CD14-positive monocyte (primary cell): ENCODE data around the gene CCDC141. TPM values are rescaled to one million over a fixed set of nuclear protein-coding genes. Genes with fewer than 3 reads are reported as not detected.

Experiments
- DNase-seq, 3 donors: peaks; one replicate each; pipeline ENCODE4 v3.0.0-alpha.2; 2011 to 2022
- H2AFZ ChIP-seq: 2 replicates; pipeline ENCODE4 v1.6.0; 2012; ENCODE audit warnings: mild to moderate bottlenecking, low read depth, low read length, inconsistent platforms; ENCODE audit not compliant: insufficient read depth, poor library complexity, severe bottlenecking
- H3K27ac ChIP-seq, 2 donors: 1 replicate in 1 of 2; 2 replicates in 1 of 2; pipeline ENCODE4 v1.5.1; 2012 to 2013; ENCODE audit warnings: low read length in 2 of 2, control low read depth in 1 of 2, inconsistent platforms in 1 of 2, low read depth in 1 of 2, mild to moderate bottlenecking in 1 of 2
- H3K27me3 ChIP-seq, 2 donors: one replicate each; pipeline versions ENCODE4 v1.6.0 to v1.6.1; 2011 to 2013; ENCODE audit warnings: low read length in 2 of 2; ENCODE audit not compliant: control insufficient read depth in 2 of 2, insufficient read depth in 2 of 2
- H3K36me3 ChIP-seq, 2 donors: replicated peaks in 1 of 2; 1 replicate in 1 of 2; 2 replicates in 1 of 2; pipeline versions ENCODE4 v1.5.1 to v1.6.1; 2012 to 2013; ENCODE audit warnings: low read length in 2 of 2, control low read depth in 1 of 2, inconsistent platforms in 1 of 2, mild to moderate bottlenecking in 1 of 2; ENCODE audit not compliant: insufficient read depth in 2 of 2, control insufficient read depth in 1 of 2
- H3K4me1 ChIP-seq, 2 donors: 1 replicate in 1 of 2; 2 replicates in 1 of 2; pipeline versions ENCODE4 v1.5.1 to v1.6.1; 2012 to 2013; ENCODE audit warnings: low read length in 2 of 2, control low read depth in 1 of 2, inconsistent platforms in 1 of 2, mild to moderate bottlenecking in 1 of 2, moderate library complexity in 1 of 2; ENCODE audit not compliant: insufficient read depth in 2 of 2, control insufficient read depth in 1 of 2
- H3K4me2 ChIP-seq: replicated peaks from 2 replicates; pipeline ENCODE3; 2012; ENCODE audit warnings: low read length, moderate library complexity, mild to moderate bottlenecking; ENCODE audit not compliant: poor library complexity, severe bottlenecking; ENCODE audit errors: extremely low read depth
- H3K4me3 ChIP-seq, 3 experiments: fragments of 200-600 bp in 1 of 3; sonication (generic) in 1 of 3; replicated peaks in 1 of 3; 1 replicate in 2 of 3; 2 replicates in 1 of 3; pipeline ENCODE4 v1.5.1; 2011 to 2013; ENCODE audit warnings: low read length in 3 of 3, mild to moderate bottlenecking in 3 of 3, control low read depth in 2 of 3, low read depth in 2 of 3, inconsistent platforms in 1 of 3, moderate library complexity in 1 of 3
- H3K79me2 ChIP-seq: 2 replicates; pipeline ENCODE4 v1.6.0; 2012; ENCODE audit warnings: mild to moderate bottlenecking, control low read depth, inconsistent platforms, low read length, moderate library complexity; ENCODE audit not compliant: insufficient read depth
- H3K9ac ChIP-seq: 2 replicates; pipeline ENCODE4 v1.6.0; 2017; ENCODE audit warnings: low read length, mild to moderate bottlenecking; ENCODE audit not compliant: insufficient read depth, poor library complexity, severe bottlenecking
- H3K9me3 ChIP-seq, 2 donors: replicated peaks in 1 of 2; 1 replicate in 1 of 2; 2 replicates in 1 of 2; pipeline versions ENCODE4 v1.5.1 to v1.6.1; 2012 to 2013; ENCODE audit warnings: low read length in 2 of 2, control low read depth in 1 of 2; ENCODE audit not compliant: control insufficient read depth in 1 of 2, insufficient read depth in 1 of 2
- H4K20me1 ChIP-seq: 2 replicates; pipeline ENCODE4 v1.6.0; 2012; ENCODE audit warnings: mild to moderate bottlenecking, low read length, control low read depth, moderate library complexity; ENCODE audit not compliant: insufficient read depth
- H3K27ac Mint-ChIP-seq, 7 donors: one replicate each; pipeline ENCODE4 v1.8.0; 2020; ENCODE audit warnings: mild to moderate bottlenecking in 7 of 7, mixed read lengths in 7 of 7, moderate library complexity in 6 of 7, inconsistent platforms in 2 of 7
- H3K27me3 Mint-ChIP-seq, 3 donors: one replicate each; pipeline ENCODE4 v1.8.0; 2021 to 2022; ENCODE audit warnings: low read depth in 3 of 3, mild to moderate bottlenecking in 3 of 3, mixed read lengths in 3 of 3, moderate library complexity in 3 of 3, inconsistent platforms in 1 of 3
- H3K36me3 Mint-ChIP-seq, 2 donors: one replicate each; pipeline ENCODE4 v1.8.0; 2020; ENCODE audit warnings: mixed read lengths in 2 of 2, inconsistent platforms in 1 of 2, mild to moderate bottlenecking in 1 of 2
- H3K4me1 Mint-ChIP-seq: one replicate; pipeline ENCODE4 v1.8.0; 2020; ENCODE audit warnings: mild to moderate bottlenecking, mixed read lengths
- H3K4me3 Mint-ChIP-seq, 2 donors: one replicate each; pipeline ENCODE4 v1.8.0; 2020; ENCODE audit warnings: mild to moderate bottlenecking in 2 of 2, mixed read lengths in 2 of 2, moderate library complexity in 1 of 2
- H3K9me3 Mint-ChIP-seq, 7 donors: one replicate each; pipeline ENCODE4 v1.8.0; 2020 to 2022; ENCODE audit warnings: mixed read lengths in 7 of 7, mild to moderate bottlenecking in 6 of 7, moderate library complexity in 6 of 7, inconsistent platforms in 2 of 7
- WGBS: methylation state at CpG from one replicate; pipeline ENCODE4 v1.1.5; 2013; ENCODE audit warnings: missing lambda C conversion rate; ENCODE audit not compliant: insufficient coverage; 5-methylcytosine and 5-hydroxymethylcytosine counted together
- intact Hi-C, 2 donors: fragments of 100-400 bp; cut with micrococcal nuclease; formaldehyde crosslinking; loops; one replicate each; pipeline versions ENCODE4 v1.15.0 to v1.15.1; 2023
- polyA plus RNA-seq, 3 donors: library from polyadenylated mRNA; depleted of rRNA in 1 of 3; unstranded in 2 of 3; stranded (reverse) in 1 of 3; fragments of 300-500 nt in 2 of 3; fragments of >200 nt in 1 of 3; fragmentation: Illumina TruSeq in 2 of 3; gene quantifications; 1 replicate in 2 of 3; 2 replicates in 1 of 3; pipeline ENCODE4 v1.2.3, GENCODE V29; 2012 to 2021
- TF ChIP-seq, protein P1 (sequence below): fragments of 200-600 bp; IDR thresholded peaks from one replicate; pipeline ENCODE4 v1.8.0; 2022; ENCODE audit warnings: antibody characterized with exemption, mild to moderate bottlenecking

The CCDC141 gene
- polyA plus RNA-seq, 3 donors = not detected

DNA sequence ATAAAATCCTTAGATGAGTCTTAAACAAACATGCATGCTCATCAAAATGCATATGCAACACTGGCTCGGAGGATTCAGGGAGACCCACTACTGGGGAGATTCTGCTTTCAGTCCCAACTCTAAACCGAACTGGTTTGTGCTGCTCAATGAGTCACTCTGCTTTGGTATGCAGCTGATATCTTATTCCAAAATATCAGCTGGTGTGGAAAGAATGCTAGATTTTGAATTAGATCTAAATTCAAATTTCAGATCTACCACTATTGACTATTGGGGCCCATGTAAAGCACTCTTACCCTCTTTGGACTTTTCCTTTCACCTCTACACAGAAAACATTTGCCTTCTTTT, 203.5 kb downstream of the CCDC141 start:
- Histone ChIP-seq H2AFZ (no peak overlapping the region), H3K27me3 (no peaks in the 10 kb centered on the region), H3K4me1 (no peaks in the 10 kb centered on the region), H3K4me2 (no peak overlapping the region), H3K9me3 (no peaks in the 10 kb centered on the region), H3K27ac (no peak overlapping the region), H3K4me3 (no peak overlapping the region), H3K79me2 (no peaks in the 10 kb centered on the region), H3K36me3 (no peaks in the 10 kb centered on the region), H3K9ac (no peak overlapping the region), H4K20me1 (no peaks in the 10 kb centered on the region)
- no peak for DNase-seq
- Mint-ChIP-seq H3K36me3 (no peaks in the 10 kb centered on the region), H3K4me1 (no peaks in the 10 kb centered on the region), H3K27me3 (no peaks in the 10 kb centered on the region), H3K27ac (no peak overlapping the region), H3K4me3 (no peak overlapping the region), H3K9me3 (peaks cover 0 to 5% (median 1%) of the 10 kb centered on the region in 7 donors)
- 83% methylated on average over 1 of the region's 2 CpGs for WGBS
- intact Hi-C loops = no loop called here
- TF ChIP-seq, protein P1, sequence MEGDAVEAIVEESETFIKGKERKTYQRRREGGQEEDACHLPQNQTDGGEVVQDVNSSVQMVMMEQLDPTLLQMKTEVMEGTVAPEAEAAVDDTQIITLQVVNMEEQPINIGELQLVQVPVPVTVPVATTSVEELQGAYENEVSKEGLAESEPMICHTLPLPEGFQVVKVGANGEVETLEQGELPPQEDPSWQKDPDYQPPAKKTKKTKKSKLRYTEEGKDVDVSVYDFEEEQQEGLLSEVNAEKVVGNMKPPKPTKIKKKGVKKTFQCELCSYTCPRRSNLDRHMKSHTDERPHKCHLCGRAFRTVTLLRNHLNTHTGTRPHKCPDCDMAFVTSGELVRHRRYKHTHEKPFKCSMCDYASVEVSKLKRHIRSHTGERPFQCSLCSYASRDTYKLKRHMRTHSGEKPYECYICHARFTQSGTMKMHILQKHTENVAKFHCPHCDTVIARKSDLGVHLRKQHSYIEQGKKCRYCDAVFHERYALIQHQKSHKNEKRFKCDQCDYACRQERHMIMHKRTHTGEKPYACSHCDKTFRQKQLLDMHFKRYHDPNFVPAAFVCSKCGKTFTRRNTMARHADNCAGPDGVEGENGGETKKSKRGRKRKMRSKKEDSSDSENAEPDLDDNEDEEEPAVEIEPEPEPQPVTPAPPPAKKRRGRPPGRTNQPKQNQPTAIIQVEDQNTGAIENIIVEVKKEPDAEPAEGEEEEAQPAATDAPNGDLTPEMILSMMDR = no peak

DNA sequence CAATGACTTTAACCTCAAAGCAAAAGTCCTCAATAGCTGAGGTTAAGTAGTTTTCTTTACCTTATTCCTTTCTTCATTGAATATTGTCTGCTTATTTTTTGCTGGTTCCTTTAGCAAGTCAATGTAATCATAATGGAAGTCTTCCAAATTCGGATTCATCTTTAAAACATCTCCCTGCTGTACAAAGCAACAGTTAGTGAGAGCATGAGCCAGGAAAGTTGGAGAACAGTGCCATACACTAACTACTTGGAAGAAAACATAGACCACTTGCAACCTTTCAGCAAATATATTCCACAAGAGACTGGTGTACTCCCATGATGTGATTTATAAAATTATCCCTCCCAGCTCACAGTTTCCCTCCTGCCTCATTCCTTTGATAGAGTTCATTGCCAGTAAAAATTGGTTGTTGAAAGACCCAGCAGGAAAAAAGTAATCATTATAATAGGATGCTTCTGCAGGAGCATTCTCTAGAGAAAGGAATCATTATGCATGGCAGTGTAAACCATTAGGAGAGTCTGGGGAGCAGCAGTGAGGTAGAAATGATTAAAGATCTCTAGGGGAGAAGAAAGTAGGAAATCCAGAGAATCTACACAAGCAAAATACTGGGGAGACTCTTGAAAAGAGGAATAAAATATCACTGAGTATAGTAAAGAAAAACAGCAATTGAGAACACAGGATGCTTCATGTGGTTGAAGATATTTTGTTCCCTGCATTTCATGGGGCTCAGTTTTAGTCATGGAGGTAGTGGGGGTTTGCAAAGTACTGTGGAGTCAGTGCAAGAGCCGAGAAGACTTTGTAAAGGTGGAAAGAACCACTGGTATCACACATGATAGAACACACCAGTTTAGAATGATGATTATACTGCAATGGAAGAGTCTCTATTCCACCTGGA, 204.1 kb downstream of the CCDC141 start:
- H3K9me3 Mint-ChIP-seq = peaks cover 0 to 5% (median 1%) of the 10 kb centered on the region in 7 donors
- H3K4me2 ChIP-seq = no peak overlapping the region

More for the DNA sequence above, 204.1 kb downstream of the CCDC141 start:
- H2AFZ ChIP-seq = no peak overlapping the region
- H3K9me3 ChIP-seq = no peaks in the 10 kb centered on the region
- no peak overlapping the region for H3K27ac Mint-ChIP-seq
- H3K36me3 Mint-ChIP-seq = no peaks in the 10 kb centered on the region
- no peaks in the 10 kb centered on the region for H3K79me2 ChIP-seq
- H3K27ac ChIP-seq = no peak overlapping the region
- H3K4me3 ChIP-seq = no peak overlapping the region
- intact Hi-C loops = no loop called here
- H3K27me3 Mint-ChIP-seq = no peaks in the 10 kb centered on the region
- no peaks in the 10 kb centered on the region for H3K27me3 ChIP-seq
- WGBS = no CpG with 5 or more reads among the region's 2 CpGs
- H3K36me3 ChIP-seq = no peaks in the 10 kb centered on the region
- no peak overlapping the region for H3K4me3 Mint-ChIP-seq
- TF ChIP-seq, protein P1 = no peak
- no peaks in the 10 kb centered on the region for H3K4me1 Mint-ChIP-seq
- no peaks in the 10 kb centered on the region for H4K20me1 ChIP-seq
- no peak for DNase-seq
- H3K9ac ChIP-seq = no peak overlapping the region
- H3K4me1 ChIP-seq = no peaks in the 10 kb centered on the region
